Peyer's patch (tissue), 4 donors: Measurements from ENCODE around the gene CDC25B. TPM values are rescaled to one million over a fixed set of nuclear protein-coding genes. Genes with fewer than 3 reads are reported as not detected.

Experiments used
- DNase-seq, 3 donors: peaks; one replicate each; pipeline ENCODE4 v3.0.0-alpha.2; 2017 to 2019
- H3K27ac ChIP-seq, 4 donors: fragments of 200-600 bp; sonication (generic); one replicate each; pipeline ENCODE4 v1.5.1; 2016 to 2019
- H3K27me3 ChIP-seq, 2 donors: fragments of 200-600 bp; sonication (generic); one replicate each; pipeline ENCODE4 v1.5.1; 2019
- H3K36me3 ChIP-seq, 3 donors: fragments of 200-600 bp; sonication (generic); one replicate each; pipeline ENCODE4 v1.5.1; 2016 to 2019
- H3K4me1 ChIP-seq, 4 donors: fragments of 200-600 bp; sonication (generic); one replicate each; pipeline ENCODE4 v1.5.1; 2016 to 2019
- H3K4me3 ChIP-seq, 4 donors: fragments of 200-600 bp; sonication (generic); 1 replicate in 3 of 4; 2 replicates in 1 of 4; pipeline ENCODE4 v1.5.1; 2016 to 2019; ENCODE audit warnings: mild to moderate bottlenecking in 1 of 4
- H3K9me3 ChIP-seq, 4 donors: fragments of 200-600 bp; sonication (generic); one replicate each; pipeline ENCODE4 v1.5.1; 2016 to 2019; ENCODE audit warnings: mild to moderate bottlenecking in 1 of 4
- POLR2A ChIP-seq, 2 donors: fragments of 450-650 bp; IDR thresholded peaks; one replicate each; pipeline ENCODE4 v1.5.1; 2017; ENCODE audit warnings: antibody characterized with exemption in 2 of 2, mild to moderate bottlenecking in 2 of 2, moderate library complexity in 2 of 2
- total RNA-seq, 4 donors: library from RNA; depleted of rRNA; stranded (reverse); fragments of >200 nt; gene quantifications; one replicate each; pipeline ENCODE4 v1.1.0, GENCODE V29; 2016
- TF ChIP-seq, protein P1 (sequence below), 6 experiments: fragments of 450-650 bp in 4 of 6; fragments of 200-600 bp in 2 of 6; sonication (generic) in 1 of 6; IDR thresholded peaks; one replicate each; pipeline ENCODE4 v1.5.1; 2017 to 2019; ENCODE audit warnings: antibody characterized with exemption in 6 of 6, mild to moderate bottlenecking in 3 of 6, moderate library complexity in 1 of 6

CDC25B gene
- total RNA-seq, 4 donors from 2014 or later = 14.2 to 202 (median 34.1) TPM

DNA sequence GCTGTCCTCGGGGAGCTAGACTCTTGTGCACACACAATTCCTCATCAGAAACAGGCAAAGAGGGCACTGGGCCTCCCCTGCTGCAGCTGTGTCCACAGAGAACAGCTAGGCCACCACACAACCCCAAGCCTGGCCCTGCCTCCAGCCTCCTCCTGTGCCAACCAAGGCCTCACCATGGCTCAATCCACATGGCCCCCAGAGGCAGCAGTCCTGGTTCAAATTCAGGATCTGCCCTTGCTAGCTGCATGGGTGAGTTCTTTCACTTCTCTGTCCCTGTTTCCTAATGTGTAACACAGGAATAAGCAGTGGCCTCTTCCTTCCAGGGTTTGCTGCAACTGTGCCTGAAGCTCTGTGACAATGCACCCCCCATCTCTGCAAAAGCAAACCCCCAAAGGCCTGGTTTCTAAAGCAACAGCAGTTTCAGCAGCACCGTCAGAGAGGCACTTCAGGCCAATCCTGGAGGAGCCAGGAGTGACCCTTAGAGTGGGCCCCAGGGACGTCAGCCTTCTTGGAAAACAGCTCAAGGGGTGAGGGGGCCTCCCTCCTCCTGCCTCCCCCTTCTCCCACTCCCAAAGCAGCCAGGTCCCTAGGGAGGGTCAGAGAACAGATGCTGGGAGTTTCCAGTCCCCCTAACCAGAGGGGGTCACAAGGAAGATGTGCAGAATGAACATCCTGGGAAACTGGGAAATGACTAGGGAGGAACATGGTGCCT, 30.8 kb upstream of the CDC25B start:
- Histone ChIP-seq H3K36me3 (no peaks in the 10 kb centered on the region), H3K4me1 (peaks cover 0 to 33% (median 9%) of the 10 kb centered on the region in 4 donors), H3K9me3 (no peaks in the 10 kb centered on the region), H3K27ac (peak overlapping the region in 2 of 4 donors; percentile 17 to 51), H3K27me3 (no peaks in the 10 kb centered on the region), H3K4me3 (no peak overlapping the region)
- DNase-seq = no peak
- TF ChIP-seq POLR2A (IDR thresholded peaks at IDR 0.05) = no peak
- TF ChIP-seq, protein P1, sequence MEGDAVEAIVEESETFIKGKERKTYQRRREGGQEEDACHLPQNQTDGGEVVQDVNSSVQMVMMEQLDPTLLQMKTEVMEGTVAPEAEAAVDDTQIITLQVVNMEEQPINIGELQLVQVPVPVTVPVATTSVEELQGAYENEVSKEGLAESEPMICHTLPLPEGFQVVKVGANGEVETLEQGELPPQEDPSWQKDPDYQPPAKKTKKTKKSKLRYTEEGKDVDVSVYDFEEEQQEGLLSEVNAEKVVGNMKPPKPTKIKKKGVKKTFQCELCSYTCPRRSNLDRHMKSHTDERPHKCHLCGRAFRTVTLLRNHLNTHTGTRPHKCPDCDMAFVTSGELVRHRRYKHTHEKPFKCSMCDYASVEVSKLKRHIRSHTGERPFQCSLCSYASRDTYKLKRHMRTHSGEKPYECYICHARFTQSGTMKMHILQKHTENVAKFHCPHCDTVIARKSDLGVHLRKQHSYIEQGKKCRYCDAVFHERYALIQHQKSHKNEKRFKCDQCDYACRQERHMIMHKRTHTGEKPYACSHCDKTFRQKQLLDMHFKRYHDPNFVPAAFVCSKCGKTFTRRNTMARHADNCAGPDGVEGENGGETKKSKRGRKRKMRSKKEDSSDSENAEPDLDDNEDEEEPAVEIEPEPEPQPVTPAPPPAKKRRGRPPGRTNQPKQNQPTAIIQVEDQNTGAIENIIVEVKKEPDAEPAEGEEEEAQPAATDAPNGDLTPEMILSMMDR (IDR thresholded peaks at IDR 0.05) = no peak

DNA sequence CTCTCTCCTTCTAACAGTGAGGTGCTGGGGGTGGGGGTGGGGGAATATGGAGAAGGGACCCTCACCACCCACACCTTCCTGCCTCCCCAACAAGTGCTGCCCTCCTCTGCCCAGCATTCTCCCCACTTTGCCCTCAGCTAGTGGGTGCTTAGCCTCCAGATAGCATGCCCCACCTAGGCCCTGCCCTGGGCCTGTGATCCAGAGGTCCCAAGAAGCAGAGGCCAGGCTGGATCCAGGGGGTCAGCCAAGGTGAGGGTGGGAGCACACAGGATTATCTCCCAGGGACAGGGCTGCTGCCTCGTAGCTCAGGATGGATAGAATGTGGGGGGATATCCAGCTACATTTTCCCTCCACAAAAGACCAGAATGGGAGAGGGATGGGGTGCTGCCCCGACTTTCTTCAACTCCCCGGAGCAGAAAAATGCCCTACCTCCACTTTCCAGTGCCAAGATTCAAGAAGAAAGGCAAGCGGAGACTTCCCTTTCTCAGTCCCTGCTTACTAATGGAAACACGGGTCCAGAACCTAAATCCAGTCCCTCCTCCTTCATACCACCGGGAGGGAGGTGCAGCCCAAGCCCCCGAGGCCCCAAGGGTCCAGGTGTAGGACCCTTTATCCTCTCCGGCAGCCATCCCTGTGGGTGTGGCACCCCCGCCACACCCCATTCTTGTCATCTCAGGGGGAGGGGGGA, 29.5 kb upstream of the CDC25B start:
- Histone ChIP-seq H3K27me3 (no peaks in the 10 kb centered on the region), H3K4me1 (peaks cover 0 to 33% (median 9%) of the 10 kb centered on the region in 4 donors), H3K36me3 (no peaks in the 10 kb centered on the region), H3K4me3 (peak overlapping the region; percentile 52 to 91 (median 67)), H3K9me3 (no peaks in the 10 kb centered on the region), H3K27ac (peak overlapping the region in 3 of 4 donors; percentile 4 to 94 (median 91))
- DNase-seq = no peak
- TF ChIP-seq, protein P1 (IDR thresholded peaks at IDR 0.05) = no peak
- TF ChIP-seq POLR2A (IDR thresholded peaks at IDR 0.05) = no peak

DNA sequence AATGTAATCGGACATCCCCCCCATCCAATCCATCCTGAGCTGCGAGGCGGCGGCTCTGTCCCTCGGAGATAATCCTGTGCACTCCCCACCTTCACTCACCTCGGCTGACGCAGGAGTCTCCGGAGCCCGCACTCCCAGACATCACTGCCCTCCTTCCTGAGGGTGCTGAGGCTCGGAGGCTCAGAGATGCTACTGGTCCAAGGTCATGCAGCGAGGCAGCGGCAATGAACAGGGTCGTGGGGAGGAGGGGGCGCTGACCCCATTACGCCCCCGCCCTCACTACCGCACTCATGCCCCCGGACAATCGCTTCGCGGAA, 29.0 kb upstream of the CDC25B start:
- Histone ChIP-seq H3K4me3 (peak overlapping the region; percentile 52 to 91 (median 67)), H3K9me3 (no peaks in the 10 kb centered on the region), H3K27me3 (no peaks in the 10 kb centered on the region), H3K4me1 (peaks cover 0 to 33% (median 9%) of the 10 kb centered on the region in 4 donors), H3K27ac (peak overlapping the region in 3 of 4 donors; percentile 23 to 94 (median 91)), H3K36me3 (no peaks in the 10 kb centered on the region)
- DNase-seq = no peak
- TF ChIP-seq, protein P1 (IDR thresholded peaks at IDR 0.05) = no peak
- TF ChIP-seq POLR2A (IDR thresholded peaks at IDR 0.05) = no peak

DNA sequence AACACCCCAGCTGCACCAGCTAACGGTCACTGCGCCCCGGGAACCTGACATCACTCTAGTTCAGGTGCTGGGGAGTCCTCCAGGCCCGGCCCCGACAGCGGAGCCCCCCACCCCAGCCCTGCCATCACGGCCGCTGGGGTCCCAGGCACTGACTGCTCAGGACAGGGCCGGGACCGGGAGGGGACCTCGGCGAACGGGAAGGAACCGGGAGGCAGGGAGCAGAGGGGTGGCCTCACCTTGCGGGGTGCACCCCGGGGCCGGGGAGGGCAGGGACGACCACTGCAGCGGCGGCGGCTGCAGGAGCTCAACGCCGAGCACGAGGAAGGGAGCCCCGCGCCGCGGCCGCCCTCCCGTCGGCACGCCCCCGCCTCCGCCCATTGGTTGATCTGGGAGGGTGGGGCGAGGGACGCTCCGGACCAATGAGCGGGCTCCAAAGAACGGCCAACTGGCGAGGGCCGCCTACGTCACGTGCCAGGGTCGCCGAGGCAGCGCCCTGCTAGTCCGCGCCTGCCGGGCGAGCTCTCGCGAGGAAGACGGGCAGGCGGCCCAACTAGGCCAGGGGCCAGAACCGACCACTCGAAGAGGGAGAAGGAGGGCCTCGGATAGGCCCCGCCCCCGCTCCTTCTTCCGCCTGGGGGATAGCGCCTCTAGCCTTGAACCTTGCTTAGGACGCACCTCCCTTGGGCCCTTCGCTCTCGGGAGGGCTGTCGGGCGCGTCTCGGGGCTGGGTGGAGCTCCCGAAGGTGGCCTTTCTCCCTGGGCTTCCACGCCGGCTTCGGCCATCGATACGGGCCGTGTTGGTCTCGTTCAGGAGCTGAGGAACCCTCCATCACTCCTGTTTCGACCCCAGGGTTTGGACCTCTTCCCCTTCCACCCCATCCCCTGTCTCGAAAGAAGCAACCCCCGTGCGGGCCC, 28.4 kb upstream of the CDC25B start, which contains the start of gene ADISSP:
Gene ADISSP, minus strand, starts transcription at position 327 of the 915 bp plus-strand sequence. CDS start 7,653 bp downstream, outside the sequence.
- Histone ChIP-seq H3K4me1 (peaks cover 0 to 33% (median 9%) of the 10 kb centered on the region in 4 donors), H3K27me3 (no peaks in the 10 kb centered on the region), H3K9me3 (no peaks in the 10 kb centered on the region), H3K27ac (peak within 1 kb of the TSS; percentile 87 to 94 (median 92)), H3K36me3 (no peaks in the 10 kb centered on the region), H3K4me3 (peak within 1 kb of the TSS; percentile 52 to 91 (median 67))
- peak; percentile 97 to 99 (median 99) for DNase-seq
- TF ChIP-seq POLR2A (IDR thresholded peaks at IDR 0.05) = peak; percentile 70 to 72
- TF ChIP-seq, protein P1 (IDR thresholded peaks at IDR 0.05) = peak in 1 of 6 experiments; percentile 14
